ENCODE results near the gene CKB.

The CKB gene

GRCh38 chr14:103535081-103535890, 12.7 kb upstream of the CKB start:
- no peak for TF ChIP-seq CTCF (IDR thresholded peaks at IDR 0.05; ENCODE audit: low read depth, low read length)
- peaks cover 49% of the 10 kb centered on the region for H3K36me3 ChIP-seq
- DNase-seq: no peak

DNA sequence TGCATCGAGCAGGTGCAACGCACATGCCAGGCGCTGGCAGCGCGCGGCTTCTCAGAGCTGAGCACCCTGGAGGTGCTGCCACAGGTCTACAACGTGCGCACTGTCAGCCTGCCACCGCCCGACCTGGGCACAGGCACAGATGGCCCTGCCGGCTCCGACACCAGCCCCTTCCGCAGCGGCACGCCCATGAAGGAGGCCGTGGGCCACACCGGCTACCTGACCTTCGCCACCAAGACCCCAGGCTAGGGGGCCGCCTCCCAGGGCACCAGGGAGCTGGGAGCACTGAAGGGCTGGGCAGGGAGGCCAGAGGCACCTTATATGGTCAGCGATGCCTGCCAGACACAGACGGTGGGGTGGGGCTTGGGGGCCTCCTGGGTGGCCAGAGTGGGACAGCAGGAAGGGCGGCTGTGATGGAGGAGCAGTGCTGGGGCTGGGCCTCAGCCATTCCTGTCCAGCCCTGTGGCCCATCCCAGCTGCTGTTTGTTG, 12.0 kb upstream of the CKB start:
- TF ChIP-seq CTCF (IDR thresholded peaks at IDR 0.05; ENCODE audit: low read depth, low read length): no peak
- no peak overlapping the region for H3K4me3 ChIP-seq (ENCODE audit: low read depth, low read length)
- DNase-seq: no peak
- no peaks in the 10 kb centered on the region for H3K27me3 ChIP-seq
- H3K36me3 ChIP-seq: peaks cover 52% of the 10 kb centered on the region
- H3K4me1 ChIP-seq: peaks cover 7% of the 10 kb centered on the region
- H3K9me3 ChIP-seq: no peaks in the 10 kb centered on the region

More at GRCh38 chr14:103535081-103535890, 12.7 kb upstream of the CKB start:
- Histone ChIP-seq H3K4me3 (ENCODE audit: low read depth, low read length) (no peak overlapping the region), H3K27me3 (no peaks in the 10 kb centered on the region), H3K9me3 (no peaks in the 10 kb centered on the region), H3K4me1 (peaks cover 7% of the 10 kb centered on the region)

DNA sequence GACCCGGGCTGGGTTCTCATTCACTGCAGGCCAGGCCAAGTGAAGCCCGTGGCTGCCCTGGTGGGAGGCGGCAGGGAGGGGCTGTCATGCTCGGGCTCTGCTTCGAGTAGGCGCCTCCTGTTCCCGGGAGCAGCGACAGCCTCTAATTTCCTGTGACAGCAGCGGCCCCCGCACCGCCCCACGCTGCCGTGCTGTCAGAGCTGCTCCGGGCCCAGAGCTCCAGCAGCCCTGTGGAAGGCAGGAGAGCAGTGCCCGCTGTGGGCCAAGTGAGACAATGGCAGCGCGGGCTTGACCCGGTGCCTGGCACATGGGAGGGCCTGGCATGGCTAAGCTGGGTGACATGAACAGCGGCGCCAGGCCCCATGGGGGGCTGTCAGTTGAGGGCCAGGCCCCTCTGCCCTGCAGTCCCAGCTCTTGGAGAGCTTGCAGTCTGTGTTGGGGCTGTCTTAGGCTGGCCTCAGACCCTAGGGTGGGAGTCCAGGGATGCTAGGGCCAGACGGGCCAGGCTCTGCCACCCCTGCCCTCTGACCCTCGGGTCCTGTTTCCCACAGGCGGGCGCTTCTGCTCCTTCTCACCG, 11.5 kb upstream of the CKB start:
- Histone ChIP-seq H3K4me3 (ENCODE audit: low read depth, low read length) (no peak overlapping the region), H3K4me1 (peaks cover 7% of the 10 kb centered on the region), H3K27me3 (no peaks in the 10 kb centered on the region), H3K36me3 (peaks cover 55% of the 10 kb centered on the region), H3K9me3 (no peaks in the 10 kb centered on the region)
- TF ChIP-seq CTCF (IDR thresholded peaks at IDR 0.05; ENCODE audit: low read depth, low read length): no peak
- no peak for DNase-seq

DNA sequence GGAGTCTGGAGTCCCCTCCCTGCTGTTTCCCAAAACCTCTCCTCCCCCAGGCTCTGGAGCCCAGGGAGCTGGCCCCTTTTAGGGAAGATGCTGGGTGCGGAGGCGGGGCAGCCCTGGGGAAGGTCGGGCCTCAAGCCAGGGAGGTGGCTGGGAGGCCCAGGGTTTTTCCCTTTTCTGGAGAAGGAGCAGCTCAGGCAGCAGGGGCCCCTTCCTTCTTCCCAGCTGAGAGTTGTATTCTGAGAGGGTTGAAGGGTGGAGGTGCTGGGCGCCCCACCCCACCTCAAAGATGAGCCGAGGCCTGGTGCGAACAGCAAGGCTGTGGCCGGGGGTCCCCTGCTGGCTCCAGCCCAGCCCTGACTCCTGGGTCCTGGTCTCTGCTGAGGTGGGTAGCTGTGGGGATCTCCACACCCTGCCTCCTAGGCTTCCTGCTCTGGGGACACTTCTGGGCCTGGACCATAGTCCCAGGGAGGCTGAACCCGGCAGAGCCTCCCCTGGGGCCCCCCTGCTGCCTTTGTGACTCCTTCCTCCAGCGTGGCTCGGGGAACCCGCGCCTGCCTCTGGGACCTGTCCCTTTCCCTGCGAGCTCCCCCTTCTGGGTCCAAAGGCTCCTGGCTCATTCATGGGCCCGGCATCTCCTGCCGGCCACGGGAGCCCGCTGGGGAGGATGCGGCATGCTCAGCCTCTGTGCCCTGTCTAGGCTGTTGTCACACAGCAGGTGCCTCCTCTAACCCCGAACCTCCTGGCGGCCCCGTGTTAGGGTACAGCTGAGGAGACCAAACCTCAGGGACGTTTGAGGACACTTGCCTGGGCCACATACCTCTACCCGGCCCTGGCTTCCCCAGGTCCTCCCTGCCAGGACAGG, 10.7 kb upstream of the CKB start:
- no peak for TF ChIP-seq CTCF (IDR thresholded peaks at IDR 0.05; ENCODE audit: low read depth, low read length)
- peaks cover 55% of the 10 kb centered on the region for H3K36me3 ChIP-seq

DNA sequence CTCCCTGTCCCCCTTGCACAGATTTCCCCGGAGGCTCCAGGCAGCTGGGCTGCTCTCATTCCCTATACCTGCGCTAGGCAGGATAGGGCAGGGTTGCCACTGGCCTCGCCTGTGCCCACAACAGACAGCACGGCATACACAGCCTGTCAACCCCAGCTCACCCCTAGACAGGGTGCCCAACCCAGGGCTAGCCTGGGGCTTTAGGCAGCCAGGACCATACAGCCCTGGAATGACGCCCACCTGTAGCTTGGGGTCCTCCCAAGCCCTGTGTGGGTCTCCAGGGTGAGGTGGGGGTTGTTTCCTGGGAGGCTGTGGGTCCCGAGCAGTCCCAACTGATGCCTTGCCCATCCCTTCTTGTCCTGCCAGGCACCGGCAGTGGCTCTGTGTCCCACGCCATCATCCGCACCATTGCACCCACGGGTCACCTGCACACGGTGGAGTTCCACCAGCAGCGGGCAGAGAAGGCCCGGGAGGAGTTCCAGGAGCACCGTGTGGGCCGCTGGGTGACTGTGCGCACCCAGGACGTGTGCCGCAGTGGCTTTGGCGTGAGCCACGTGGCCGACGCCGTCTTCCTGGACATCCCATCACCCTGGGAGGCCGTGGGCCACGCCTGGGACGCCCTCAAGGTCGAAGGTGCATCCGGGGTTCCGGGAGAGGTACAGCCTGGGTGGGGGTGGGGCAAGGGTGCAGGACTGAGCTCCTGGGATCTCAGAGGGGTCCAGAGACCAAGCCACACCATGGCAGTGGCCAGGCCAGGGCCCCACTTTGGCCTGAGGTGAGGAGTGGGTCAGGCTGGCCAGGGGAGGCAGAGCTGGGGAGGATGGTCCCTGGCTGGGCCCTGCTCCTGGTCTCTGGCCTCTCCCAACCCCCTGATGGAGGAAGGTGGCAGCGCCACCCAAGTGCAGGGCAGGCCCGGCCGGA, 9.8 kb upstream of the CKB start:
- peaks cover 55% of the 10 kb centered on the region for H3K36me3 ChIP-seq
- TF ChIP-seq CTCF (IDR thresholded peaks at IDR 0.05; ENCODE audit: low read depth, low read length): no peak

More for the DNA sequence above, 10.7 kb upstream of the CKB start:
- no peak for DNase-seq
- H3K4me1 ChIP-seq: peaks cover 2% of the 10 kb centered on the region; the same call in 1 of the 2 replicates
- H3K4me3 ChIP-seq (ENCODE audit: low read depth, low read length): no peak overlapping the region
- H3K27me3 ChIP-seq: no peaks in the 10 kb centered on the region
- no peaks in the 10 kb centered on the region for H3K9me3 ChIP-seq

More for the DNA sequence above, 9.8 kb upstream of the CKB start:
- no peak for DNase-seq
- Histone ChIP-seq H3K27me3 (no peaks in the 10 kb centered on the region), H3K4me1 (peaks cover 5% of the 10 kb centered on the region; the same call in 1 of the 2 replicates), H3K9me3 (no peaks in the 10 kb centered on the region), H3K4me3 (ENCODE audit: low read depth, low read length) (no peak overlapping the region)
